Measurements from ENCODE around the gene BTBD9. TPM values are rescaled to one million over a fixed set of nuclear protein-coding genes. Genes with fewer than 3 reads are reported as not detected.

BTBD9 gene
- total RNA-seq, 1 donor from 2014 or later: 4.5 TPM

DNA sequence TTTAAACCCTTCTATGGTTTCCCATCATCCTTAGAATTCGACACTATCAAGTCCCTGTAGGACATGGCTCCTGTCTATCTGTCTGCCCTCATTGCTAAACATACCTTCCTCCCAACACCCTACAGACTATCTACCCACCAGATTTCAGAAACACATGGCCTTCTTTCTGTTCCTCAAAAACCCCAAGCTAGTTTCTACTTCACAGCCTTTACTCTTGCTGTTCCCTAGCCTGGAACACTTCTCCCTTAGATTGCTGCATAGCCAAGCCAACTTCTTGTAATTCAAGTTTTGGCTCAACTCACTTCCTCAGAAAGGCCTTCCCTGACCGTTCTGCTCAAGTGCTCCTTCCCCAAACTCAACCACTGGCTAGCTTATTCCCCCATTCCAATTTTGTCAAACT is 156.2 kb downstream of the BTBD9 start:
- Histone ChIP-seq H3K36me3 (ENCODE audit: control insufficient read depth, insufficient read depth, low read length) (no peaks in the 10 kb centered on the region), H3K27me3 (ENCODE audit: control insufficient read depth, insufficient read depth, low read length) (no peaks in the 10 kb centered on the region), H3K4me3 (ENCODE audit: low read depth, low read length) (no peak overlapping the region)
- TF ChIP-seq, protein P1, sequence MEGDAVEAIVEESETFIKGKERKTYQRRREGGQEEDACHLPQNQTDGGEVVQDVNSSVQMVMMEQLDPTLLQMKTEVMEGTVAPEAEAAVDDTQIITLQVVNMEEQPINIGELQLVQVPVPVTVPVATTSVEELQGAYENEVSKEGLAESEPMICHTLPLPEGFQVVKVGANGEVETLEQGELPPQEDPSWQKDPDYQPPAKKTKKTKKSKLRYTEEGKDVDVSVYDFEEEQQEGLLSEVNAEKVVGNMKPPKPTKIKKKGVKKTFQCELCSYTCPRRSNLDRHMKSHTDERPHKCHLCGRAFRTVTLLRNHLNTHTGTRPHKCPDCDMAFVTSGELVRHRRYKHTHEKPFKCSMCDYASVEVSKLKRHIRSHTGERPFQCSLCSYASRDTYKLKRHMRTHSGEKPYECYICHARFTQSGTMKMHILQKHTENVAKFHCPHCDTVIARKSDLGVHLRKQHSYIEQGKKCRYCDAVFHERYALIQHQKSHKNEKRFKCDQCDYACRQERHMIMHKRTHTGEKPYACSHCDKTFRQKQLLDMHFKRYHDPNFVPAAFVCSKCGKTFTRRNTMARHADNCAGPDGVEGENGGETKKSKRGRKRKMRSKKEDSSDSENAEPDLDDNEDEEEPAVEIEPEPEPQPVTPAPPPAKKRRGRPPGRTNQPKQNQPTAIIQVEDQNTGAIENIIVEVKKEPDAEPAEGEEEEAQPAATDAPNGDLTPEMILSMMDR (IDR thresholded peaks at IDR 0.05; ENCODE audit: insufficient read depth, low read length, severe bottlenecking): no peak
- FAIRE-seq: no peak
- DNase-seq (ENCODE audit: low read depth): no peak

DNA sequence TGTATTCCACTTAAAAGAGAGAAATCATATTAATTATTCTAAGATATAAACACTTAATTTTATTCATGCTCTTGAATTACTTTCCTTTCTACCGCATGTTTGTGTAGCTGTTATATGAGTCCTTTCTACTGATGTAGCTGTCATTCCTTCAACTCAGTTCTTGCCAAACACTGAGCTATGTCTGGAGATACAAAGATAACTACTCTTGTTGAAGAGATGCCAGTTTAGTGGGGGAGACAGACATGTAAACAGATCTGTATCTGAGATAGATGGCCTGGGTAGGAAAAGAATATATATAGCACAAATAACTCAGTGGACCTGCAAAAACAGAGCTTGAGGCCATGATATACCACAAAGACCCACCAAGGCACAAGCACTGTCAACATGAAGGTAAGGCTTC is 157.3 kb downstream of the BTBD9 start:
- Histone ChIP-seq H3K36me3 (ENCODE audit: control insufficient read depth, insufficient read depth, low read length) (no peaks in the 10 kb centered on the region), H3K4me3 (ENCODE audit: low read depth, low read length) (no peak overlapping the region), H3K27me3 (ENCODE audit: control insufficient read depth, insufficient read depth, low read length) (no peaks in the 10 kb centered on the region)
- DNase-seq (ENCODE audit: low read depth) (no peak), FAIRE-seq (no peak)
- TF ChIP-seq, protein P1 (IDR thresholded peaks at IDR 0.05; ENCODE audit: insufficient read depth, low read length, severe bottlenecking): no peak

DNA sequence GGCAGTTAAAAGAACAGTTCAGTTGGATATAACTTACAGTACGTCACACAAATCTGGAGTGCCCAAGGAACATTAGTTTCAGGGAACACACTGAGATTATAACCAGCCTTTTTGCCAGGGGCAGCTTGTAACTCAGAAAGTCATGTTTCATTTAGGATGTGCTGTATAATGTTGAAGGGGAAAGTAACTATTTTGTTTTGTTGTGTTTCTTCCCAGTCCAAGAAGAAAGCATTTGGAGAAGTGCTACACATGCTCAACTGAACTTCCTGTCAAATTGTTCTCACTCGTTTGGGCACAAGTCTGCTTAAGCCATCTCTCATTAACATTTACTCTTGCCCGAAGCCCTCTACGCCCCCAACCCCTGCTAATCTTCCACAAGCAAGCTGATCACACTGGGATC is 157.9 kb downstream of the BTBD9 start:
- TF ChIP-seq, protein P1 (IDR thresholded peaks at IDR 0.05; ENCODE audit: insufficient read depth, low read length, severe bottlenecking): no peak

DNA sequence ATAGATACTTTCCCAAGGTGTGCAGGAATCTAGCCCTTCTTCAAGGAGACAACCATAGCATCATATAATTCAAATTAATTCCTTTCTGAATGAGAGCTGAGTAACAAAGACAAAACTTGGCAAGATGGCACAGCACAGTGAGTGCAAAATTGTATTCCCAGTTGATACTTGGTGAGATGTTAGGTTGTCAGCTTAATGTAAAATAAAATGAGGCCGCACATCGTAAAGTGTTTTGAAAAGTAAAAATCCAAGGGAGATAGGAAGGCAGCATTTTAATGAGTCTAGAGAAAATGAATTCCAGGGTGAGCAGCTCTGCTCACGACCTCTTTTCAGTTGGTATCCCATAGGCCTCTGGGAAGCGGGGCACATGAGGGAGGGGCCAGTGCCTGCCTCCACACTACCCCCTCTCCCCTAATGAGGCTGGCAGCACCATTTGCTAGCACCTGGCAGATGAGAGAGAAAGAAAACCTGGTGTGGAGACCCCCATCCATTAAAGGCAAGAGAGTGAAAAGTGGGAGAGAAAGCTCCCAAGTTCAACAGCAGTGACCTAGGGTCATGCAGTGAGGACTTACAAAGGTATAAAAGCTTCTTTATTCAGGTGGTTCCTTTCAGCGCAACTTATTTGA is 158.4 kb downstream of the BTBD9 start:
- no peak for FAIRE-seq
- Histone ChIP-seq H3K4me3 (ENCODE audit: low read depth, low read length) (no peak overlapping the region), H3K36me3 (ENCODE audit: control insufficient read depth, insufficient read depth, low read length) (no peaks in the 10 kb centered on the region), H3K27me3 (ENCODE audit: control insufficient read depth, insufficient read depth, low read length) (no peaks in the 10 kb centered on the region)
- TF ChIP-seq, protein P1 (IDR thresholded peaks at IDR 0.05; ENCODE audit: insufficient read depth, low read length, severe bottlenecking): no peak
- DNase-seq (ENCODE audit: low read depth): no peak

More for the DNA sequence above, 157.9 kb downstream of the BTBD9 start:
- no peaks in the 10 kb centered on the region for H3K27me3 ChIP-seq (ENCODE audit: control insufficient read depth, insufficient read depth, low read length)
- no peaks in the 10 kb centered on the region for H3K36me3 ChIP-seq (ENCODE audit: control insufficient read depth, insufficient read depth, low read length)
- DNase-seq (ENCODE audit: low read depth) (no peak), FAIRE-seq (no peak)
- no peak overlapping the region for H3K4me3 ChIP-seq (ENCODE audit: low read depth, low read length)

DNA sequence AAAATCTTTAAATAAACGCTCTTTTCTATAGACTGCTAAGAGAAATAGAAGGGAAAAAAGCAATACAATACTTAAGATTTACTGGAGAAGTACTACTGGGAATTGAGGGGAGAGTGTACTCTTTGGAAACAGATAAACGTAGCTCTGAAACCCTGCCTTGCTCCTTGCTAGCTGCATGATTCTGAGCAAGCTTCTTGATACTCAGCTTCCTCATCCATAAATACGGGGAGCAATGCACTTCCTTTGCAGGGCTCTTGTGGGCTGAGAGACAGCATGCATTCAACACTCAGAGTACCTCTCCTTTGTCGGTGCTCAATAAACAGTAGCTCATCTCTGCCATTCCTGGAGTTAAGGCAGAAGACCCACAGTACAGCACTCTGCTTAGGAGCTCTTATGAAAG is 159.7 kb downstream of the BTBD9 start:
- TF ChIP-seq, protein P1 (IDR thresholded peaks at IDR 0.05; ENCODE audit: insufficient read depth, low read length, severe bottlenecking): no peak
- Histone ChIP-seq H3K36me3 (ENCODE audit: control insufficient read depth, insufficient read depth, low read length) (no peaks in the 10 kb centered on the region), H3K4me3 (ENCODE audit: low read depth, low read length) (no peak overlapping the region), H3K27me3 (ENCODE audit: control insufficient read depth, insufficient read depth, low read length) (no peaks in the 10 kb centered on the region)
- no peak for DNase-seq (ENCODE audit: low read depth)
- peak; percentile 18 for FAIRE-seq

DNA sequence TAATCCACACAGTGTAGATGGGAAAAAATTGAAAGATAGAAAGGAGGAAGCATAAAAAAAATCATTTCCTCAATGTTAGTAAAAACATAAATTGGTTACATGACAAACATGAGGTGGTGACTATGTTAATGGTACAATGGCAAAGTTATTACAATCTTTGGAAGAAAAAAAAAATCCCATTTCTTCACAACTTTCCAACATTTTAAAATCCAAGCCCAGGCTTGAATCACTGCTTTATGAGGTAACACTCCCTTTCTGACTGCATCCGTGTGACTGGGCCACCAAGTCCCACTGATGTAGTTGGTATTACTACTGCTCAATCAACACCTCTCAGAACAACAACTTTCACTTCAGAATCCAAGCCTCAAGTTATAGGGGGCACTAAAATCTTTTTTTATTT is 160.4 kb downstream of the BTBD9 start:
- Histone ChIP-seq H3K4me3 (ENCODE audit: low read depth, low read length) (no peak overlapping the region), H3K36me3 (ENCODE audit: control insufficient read depth, insufficient read depth, low read length) (no peaks in the 10 kb centered on the region), H3K27me3 (ENCODE audit: control insufficient read depth, insufficient read depth, low read length) (no peaks in the 10 kb centered on the region)
- TF ChIP-seq, protein P1 (IDR thresholded peaks at IDR 0.05; ENCODE audit: insufficient read depth, low read length, severe bottlenecking): no peak
- FAIRE-seq: no peak
- no peak for DNase-seq (ENCODE audit: low read depth)

All from bronchial epithelial cell (primary cell).